ENCODE results near the gene ZBTB4. TPM values are rescaled to one million over a fixed set of nuclear protein-coding genes. Genes with fewer than 3 reads are reported as not detected.

ZBTB4 gene
- total RNA-seq, 1 experiment from 2014 or later = 9.0 TPM

GRCh38 chr17:7431231-7431630 is 48.2 kb downstream of the ZBTB4 start:
- H3K27me3 ChIP-seq (ENCODE audit: control insufficient read depth, insufficient read depth, low read length) = peaks cover 2% of the 10 kb centered on the region; the same call in 1 of the 2 replicates
- DNase-seq = no peak
- H3K36me3 ChIP-seq (replicated peaks; ENCODE audit: control insufficient read depth, insufficient read depth, low read length) = no peaks in the 10 kb centered on the region
- H3K4me3 ChIP-seq (ENCODE audit: insufficient read depth, low read depth, low read length) = no peak overlapping the region

GRCh38 chr17:7429722-7430121 is 49.7 kb downstream of the ZBTB4 start:
- DNase-seq = peak; percentile 50

GRCh38 chr17:7428557-7428956 is 50.9 kb downstream of the ZBTB4 start, which contains the start of gene SPEM3:
Gene SPEM3, plus strand, starts transcription at chr17:7428857. Its CDS starts 46 bp downstream, at chr17:7428903.
- DNase-seq = peak; percentile 37
- H3K27me3 ChIP-seq (ENCODE audit: control insufficient read depth, insufficient read depth, low read length) = no peaks in the 10 kb centered on the region
- no peak within 1 kb of the TSS for H3K4me3 ChIP-seq (ENCODE audit: insufficient read depth, low read depth, low read length)
- H3K36me3 ChIP-seq (replicated peaks; ENCODE audit: control insufficient read depth, insufficient read depth, low read length) = no peaks in the 10 kb centered on the region

More at GRCh38 chr17:7429722-7430121, 49.7 kb downstream of the ZBTB4 start:
- H3K36me3 ChIP-seq (replicated peaks; ENCODE audit: control insufficient read depth, insufficient read depth, low read length) = no peaks in the 10 kb centered on the region
- no peaks in the 10 kb centered on the region for H3K27me3 ChIP-seq (ENCODE audit: control insufficient read depth, insufficient read depth, low read length)
- H3K4me3 ChIP-seq (ENCODE audit: insufficient read depth, low read depth, low read length) = no peak overlapping the region

GRCh38 chr17:7427549-7427948 is 51.9 kb downstream of the ZBTB4 start:
- H3K27me3 ChIP-seq (ENCODE audit: control insufficient read depth, insufficient read depth, low read length) = no peaks in the 10 kb centered on the region
- no peak overlapping the region for H3K4me3 ChIP-seq (ENCODE audit: insufficient read depth, low read depth, low read length)
- DNase-seq = peak; percentile 60
- H3K36me3 ChIP-seq (replicated peaks; ENCODE audit: control insufficient read depth, insufficient read depth, low read length) = no peaks in the 10 kb centered on the region

- Histone ChIP-seq H3K4me3 (ENCODE audit: insufficient read depth, low read depth, low read length) (no peak overlapping the region), H3K36me3 (replicated peaks; ENCODE audit: control insufficient read depth, insufficient read depth, low read length) (no peaks in the 10 kb centered on the region), H3K27me3 (ENCODE audit: control insufficient read depth, insufficient read depth, low read length) (no peaks in the 10 kb centered on the region)
- DNase-seq = peak; percentile 62
Observed at GRCh38 chr17:7426896-7427489, 52.4 kb downstream of the ZBTB4 start.

GRCh38 chr17:7426203-7426863 is 53.1 kb downstream of the ZBTB4 start:
- no peak for DNase-seq
- no peaks in the 10 kb centered on the region for H3K27me3 ChIP-seq (ENCODE audit: control insufficient read depth, insufficient read depth, low read length)
- H3K36me3 ChIP-seq (replicated peaks; ENCODE audit: control insufficient read depth, insufficient read depth, low read length) = no peaks in the 10 kb centered on the region
- H3K4me3 ChIP-seq (ENCODE audit: insufficient read depth, low read depth, low read length) = no peak overlapping the region

GRCh38 chr17:7425756-7426155 is 53.7 kb downstream of the ZBTB4 start:
- Histone ChIP-seq H3K27me3 (ENCODE audit: control insufficient read depth, insufficient read depth, low read length) (no peaks in the 10 kb centered on the region), H3K4me3 (ENCODE audit: insufficient read depth, low read depth, low read length) (no peak overlapping the region), H3K36me3 (replicated peaks; ENCODE audit: control insufficient read depth, insufficient read depth, low read length) (no peaks in the 10 kb centered on the region)
- peak; percentile 63 for DNase-seq

GRCh38 chr17:7425316-7425715 is 54.1 kb downstream of the ZBTB4 start, which contains the start of gene SPEM2:
Gene SPEM2, plus strand, starts transcription at chr17:7425616. Its CDS starts 73 bp downstream, at chr17:7425689.
- no peaks in the 10 kb centered on the region for H3K36me3 ChIP-seq (replicated peaks; ENCODE audit: control insufficient read depth, insufficient read depth, low read length)
- no peaks in the 10 kb centered on the region for H3K27me3 ChIP-seq (ENCODE audit: control insufficient read depth, insufficient read depth, low read length)
- no peak for DNase-seq
- no peak within 1 kb of the TSS for H3K4me3 ChIP-seq (ENCODE audit: insufficient read depth, low read depth, low read length)

GRCh38 chr17:7423679-7424078 is 55.8 kb downstream of the ZBTB4 start:
- Histone ChIP-seq H3K36me3 (replicated peaks; ENCODE audit: control insufficient read depth, insufficient read depth, low read length) (no peaks in the 10 kb centered on the region), H3K27me3 (ENCODE audit: control insufficient read depth, insufficient read depth, low read length) (no peaks in the 10 kb centered on the region), H3K4me3 (ENCODE audit: insufficient read depth, low read depth, low read length) (no peak overlapping the region)
- no peak for DNase-seq

- Histone ChIP-seq H3K4me3 (ENCODE audit: insufficient read depth, low read depth, low read length) (no peak overlapping the region), H3K36me3 (replicated peaks; ENCODE audit: control insufficient read depth, insufficient read depth, low read length) (no peaks in the 10 kb centered on the region; the same call in 1 of the 2 replicates), H3K27me3 (ENCODE audit: control insufficient read depth, insufficient read depth, low read length) (no peaks in the 10 kb centered on the region)
- DNase-seq = peak; percentile 53
Observed at GRCh38 chr17:7421186-7421585, 58.2 kb downstream of the ZBTB4 start.

GRCh38 chr17:7419819-7420610 is 59.4 kb downstream of the ZBTB4 start, which contains the start of gene SPEM1:
Gene SPEM1, plus strand, starts transcription at chr17:7420324. Its CDS starts 61 bp downstream, at chr17:7420385.
- DNase-seq = peak; percentile 74
- Histone ChIP-seq H3K27me3 (ENCODE audit: control insufficient read depth, insufficient read depth, low read length) (no peaks in the 10 kb centered on the region), H3K4me3 (ENCODE audit: insufficient read depth, low read depth, low read length) (no peak within 1 kb of the TSS), H3K36me3 (replicated peaks; ENCODE audit: control insufficient read depth, insufficient read depth, low read length) (peaks cover 6% of the 10 kb centered on the region)

- DNase-seq = peak; percentile 63
- no peak overlapping the region for H3K4me3 ChIP-seq (ENCODE audit: insufficient read depth, low read depth, low read length)
- peaks cover 7% of the 10 kb centered on the region for H3K36me3 ChIP-seq (replicated peaks; ENCODE audit: control insufficient read depth, insufficient read depth, low read length)
- no peaks in the 10 kb centered on the region for H3K27me3 ChIP-seq (ENCODE audit: control insufficient read depth, insufficient read depth, low read length)
Observed at GRCh38 chr17:7418472-7419152, 60.8 kb downstream of the ZBTB4 start.

GRCh38 chr17:7417056-7417655 is 62.3 kb downstream of the ZBTB4 start:
- DNase-seq = no peak
- H3K4me3 ChIP-seq (ENCODE audit: insufficient read depth, low read depth, low read length) = no peak overlapping the region
- H3K27me3 ChIP-seq (ENCODE audit: control insufficient read depth, insufficient read depth, low read length) = no peaks in the 10 kb centered on the region
- H3K36me3 ChIP-seq (replicated peaks; ENCODE audit: control insufficient read depth, insufficient read depth, low read length) = peaks cover 7% of the 10 kb centered on the region

GRCh38 chr17:7416323-7416722 is 63.1 kb downstream of the ZBTB4 start:
- H3K4me3 ChIP-seq (ENCODE audit: insufficient read depth, low read depth, low read length) = no peak overlapping the region
- H3K27me3 ChIP-seq (ENCODE audit: control insufficient read depth, insufficient read depth, low read length) = no peaks in the 10 kb centered on the region
- no peak for DNase-seq
- H3K36me3 ChIP-seq (replicated peaks; ENCODE audit: control insufficient read depth, insufficient read depth, low read length) = peaks cover 7% of the 10 kb centered on the region
